HG03025 (cell line): ENCODE measurements around the gene MMP11.

Experiments used
- ATAC-seq: cut with Tn5 transposase; IDR thresholded peaks from one replicate; pipeline ENCODE4 v1.9.1; 2021; ENCODE audit warnings: mild to moderate bottlenecking, moderate library complexity; ENCODE audit not compliant: unreplicated experiment, low FRiP score

The MMP11 gene

DNA sequence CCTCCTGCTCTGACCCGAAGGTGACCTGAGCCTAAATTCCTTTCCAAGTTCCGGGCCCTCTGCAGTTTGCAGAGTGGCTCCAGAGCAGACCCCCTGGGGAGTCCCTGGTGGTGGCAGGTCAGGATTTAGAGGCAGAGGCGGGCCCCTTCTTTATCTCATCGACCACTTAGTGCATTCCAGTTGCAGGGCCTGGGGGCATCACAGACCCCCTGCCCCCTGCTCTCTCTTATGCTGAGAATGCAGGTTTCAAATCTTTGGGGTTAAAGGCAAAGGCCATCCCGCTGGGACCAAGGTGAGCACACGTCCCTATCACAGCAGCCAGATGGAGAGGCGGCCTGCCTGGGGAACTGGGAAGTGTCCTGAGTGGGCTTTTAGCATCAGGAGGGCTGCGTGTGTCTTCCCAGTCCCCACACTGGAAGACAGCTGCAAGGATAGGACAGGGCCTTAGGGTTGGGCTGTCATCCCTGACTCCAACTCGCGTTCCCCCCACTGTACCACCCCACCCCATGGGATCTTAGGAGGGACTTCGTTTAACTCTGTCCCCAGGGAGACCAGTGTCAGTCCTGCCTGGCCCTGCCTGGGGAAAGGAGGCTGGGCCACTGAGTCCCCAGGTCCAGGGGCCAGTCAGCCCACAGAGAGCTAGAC, 54.8 kb downstream of the MMP11 start:
- ATAC-seq: no peak

DNA sequence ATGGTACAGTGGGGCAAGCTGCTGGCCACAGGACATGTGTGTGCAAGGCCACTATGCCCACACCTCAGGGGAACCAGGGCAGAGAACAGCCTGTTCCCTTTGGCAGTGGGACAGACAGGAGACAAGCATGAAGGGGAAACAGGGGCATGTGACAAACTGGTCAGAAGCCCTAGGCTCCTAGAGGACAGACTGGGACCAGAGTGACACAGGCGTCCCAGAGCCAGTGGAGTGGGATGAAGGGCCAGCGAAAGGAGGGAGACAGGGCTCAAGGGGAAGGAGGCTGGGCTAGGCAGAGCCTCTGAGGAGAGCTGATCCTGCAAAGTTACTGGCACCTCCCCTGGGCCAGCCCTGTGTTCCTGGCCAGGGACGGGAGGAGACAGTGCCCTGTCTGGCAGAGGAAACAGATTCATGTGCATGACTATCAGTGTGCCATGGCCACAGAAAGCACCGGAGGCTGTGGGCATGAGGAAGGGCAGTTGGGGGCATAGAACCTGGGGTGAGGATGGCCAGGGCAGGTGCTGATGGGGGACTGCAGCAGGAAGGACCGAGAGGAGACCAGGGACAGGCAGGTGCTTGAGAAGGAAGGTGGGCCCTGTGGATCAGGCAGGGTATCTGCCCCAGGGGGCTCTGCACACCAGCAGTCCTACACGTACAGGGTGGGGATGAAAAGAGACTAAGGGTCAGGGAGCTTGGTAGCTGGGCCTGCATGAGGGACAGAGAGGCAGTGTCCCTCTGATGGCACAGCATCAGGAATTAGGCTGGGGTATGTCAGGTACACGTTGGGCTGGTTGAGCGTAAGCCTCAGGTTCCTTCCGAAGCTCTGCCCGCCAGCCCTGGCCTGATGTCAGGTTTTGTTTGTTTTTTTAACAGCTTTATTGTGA, 56.4 kb downstream of the MMP11 start:
- no peak for ATAC-seq

- no peak for ATAC-seq
Measured at GRCh38 chr22:23829845-23830372, 57.3 kb downstream of the MMP11 start.

DNA sequence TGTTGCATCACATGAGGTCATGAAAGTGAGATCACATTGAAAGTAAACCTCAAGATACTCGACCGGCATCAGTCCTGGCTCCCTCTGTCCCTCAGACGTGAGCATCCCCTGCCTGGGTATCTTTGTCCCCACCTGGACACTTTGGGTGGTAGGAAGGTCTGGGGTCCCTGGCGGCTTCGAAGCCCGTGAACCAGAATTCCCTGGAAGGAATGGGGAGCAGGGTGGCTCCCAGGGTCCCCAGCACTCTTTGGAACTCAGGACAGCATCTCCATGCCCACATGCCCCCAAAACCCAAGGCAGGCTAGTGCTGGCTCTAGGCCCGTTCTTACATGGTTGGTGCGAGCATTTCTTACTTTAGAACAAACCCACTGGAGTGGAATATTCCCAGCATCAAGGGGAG, 58.6 kb downstream of the MMP11 start:
- no peak for ATAC-seq

DNA sequence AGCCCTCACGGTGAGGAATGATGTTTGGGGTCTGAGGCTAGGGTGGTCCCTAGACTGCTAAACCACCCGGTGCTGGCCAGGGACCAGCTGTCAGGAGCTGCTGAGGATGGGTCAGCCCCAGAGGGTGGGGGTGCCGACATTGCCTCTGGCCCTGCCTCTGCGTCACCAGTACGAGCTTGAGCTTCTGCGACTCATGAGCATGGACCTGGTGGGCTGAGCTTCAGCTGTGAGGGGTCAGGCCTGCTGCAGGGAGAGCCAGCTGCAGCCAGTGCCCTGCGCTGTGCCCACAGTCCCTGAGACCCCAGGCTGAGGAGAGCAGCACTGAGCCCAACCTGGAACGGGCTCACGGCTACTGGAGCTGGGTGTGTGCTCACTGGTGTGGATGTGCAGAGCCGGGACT, 59.1 kb downstream of the MMP11 start:
- ATAC-seq: no peak

DNA sequence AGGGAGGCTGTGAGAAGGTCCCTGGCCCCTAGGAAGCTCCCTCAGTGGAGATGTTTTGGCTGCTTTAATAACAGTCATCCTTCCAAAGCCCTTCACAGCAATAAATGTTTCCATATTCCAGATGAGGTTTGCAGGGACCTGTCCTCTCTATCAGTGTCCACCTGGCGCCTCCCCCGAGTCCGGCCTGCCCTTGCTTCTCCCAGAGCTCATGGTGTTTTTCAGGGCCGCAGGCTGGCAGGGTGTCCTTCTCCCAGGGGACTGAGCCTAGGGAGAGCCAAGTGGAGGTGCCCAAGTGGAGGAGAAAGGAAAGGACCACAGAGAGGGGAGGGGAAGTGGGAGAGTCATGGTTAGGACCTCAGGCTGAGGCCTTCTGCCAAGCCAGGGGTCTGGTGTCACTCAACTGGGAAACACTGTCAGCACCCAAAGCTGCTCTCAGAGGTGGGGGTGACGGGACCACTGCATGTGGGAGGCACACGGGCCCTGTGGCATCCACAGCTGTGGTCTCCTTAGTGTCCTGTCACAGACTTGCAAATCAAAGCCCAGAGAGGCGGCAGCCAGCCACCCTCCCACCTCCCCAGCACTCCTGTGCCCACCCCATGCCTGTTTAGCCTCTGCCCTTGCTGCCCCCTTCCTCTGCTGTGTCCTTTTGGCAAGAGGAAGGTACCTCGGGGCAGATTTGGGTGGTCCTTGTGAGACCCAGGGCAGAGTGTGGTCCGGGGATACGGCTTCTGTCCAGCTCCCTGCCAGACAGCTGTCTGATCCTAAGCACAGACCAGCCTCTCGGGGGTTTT, 59.8 kb downstream of the MMP11 start:
- ATAC-seq: no peak

DNA sequence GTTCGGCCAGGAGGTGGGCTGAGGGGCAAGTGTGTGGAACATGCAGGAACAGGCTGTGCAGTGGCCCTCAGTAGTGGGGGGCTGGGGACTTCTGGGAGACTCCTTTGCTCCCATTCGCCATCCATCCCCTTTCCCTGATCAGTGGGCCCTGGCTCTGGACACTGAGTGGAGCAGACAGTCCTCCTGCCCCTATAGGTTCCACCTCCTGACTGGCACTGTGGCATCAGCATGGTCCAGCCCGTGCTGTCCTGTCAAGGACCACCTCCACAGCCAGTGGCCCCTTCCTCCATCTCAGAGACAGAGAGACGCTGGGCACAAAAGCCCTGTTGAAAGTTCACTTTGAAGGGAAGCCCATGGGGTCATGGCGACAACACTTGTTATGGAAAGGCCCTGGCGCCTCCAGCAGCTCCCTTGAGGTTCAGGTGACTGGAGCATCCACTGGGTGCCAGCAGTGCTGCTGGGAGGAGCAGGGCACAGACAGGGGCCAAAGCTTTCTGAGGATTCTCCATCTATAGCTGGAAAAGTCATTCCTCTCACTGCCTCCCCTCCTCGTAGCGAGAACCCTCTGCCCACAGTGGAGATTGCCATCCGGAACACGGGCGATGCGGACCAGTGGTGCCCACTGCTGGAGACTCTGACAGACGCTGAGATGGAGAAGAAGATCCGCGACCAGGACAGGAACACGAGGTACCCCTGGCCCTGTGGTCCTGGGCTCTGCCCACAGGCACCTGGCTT, 60.5 kb downstream of the MMP11 start:
- no peak for ATAC-seq
